Activated CD8-positive, alpha-beta memory T cell treated with anti-CD3 and anti-CD28 coated beads, Interleukin-2, amount 50 U/mL, for 24 hours (primary cell): Measurements from ENCODE around the gene NEURL3.
"Not testable (repeated sequence)": the region's sequence is repeated elsewhere in the genome, so short reads cannot be mapped to it uniquely, and the experiment has no call there.

ENCODE experiments used
- DNase-seq: peaks from one replicate; pipeline ENCODE4 v3.0.0-alpha.2; 2020; ENCODE audit errors: extremely low read depth

NEURL3 gene

GRCh38 chr2:96506907-96507240 lies 1.7 kb upstream of the NEURL3 start:
- no peak for DNase-seq

GRCh38 chr2:96506016-96506906 lies 1.1 kb upstream of the NEURL3 start:
- DNase-seq = no peak

GRCh38 chr2:96503637-96504243 lies 1.4 kb downstream of the NEURL3 start:
- DNase-seq = no peak

GRCh38 chr2:96502891-96503636 lies 2.1 kb downstream of the NEURL3 start:
- DNase-seq = no peak

GRCh38 chr2:96501886-96502810 lies 3.0 kb downstream of the NEURL3 start:
- DNase-seq = no peak

GRCh38 chr2:96501471-96501874 lies 3.7 kb downstream of the NEURL3 start:
- DNase-seq = no peak

- DNase-seq = no peak
Measured at GRCh38 chr2:96500385-96501066, 4.6 kb downstream of the NEURL3 start.

- DNase-seq = no peak
Measured at GRCh38 chr2:96499061-96499960, 5.8 kb downstream of the NEURL3 start.

GRCh38 chr2:96498611-96499010 lies 6.5 kb downstream of the NEURL3 start:
- DNase-seq = not testable (repeated sequence)

- DNase-seq = no peak
Measured at GRCh38 chr2:96498021-96498431, 7.1 kb downstream of the NEURL3 start.

- no peak for DNase-seq
Measured at GRCh38 chr2:96495982-96496629, 9.1 kb downstream of the NEURL3 start.

- no peak for DNase-seq
Measured at GRCh38 chr2:96494188-96494587, 11.0 kb downstream of the NEURL3 start.

- no peak for DNase-seq
Measured at GRCh38 chr2:96493072-96493471, 12.1 kb downstream of the NEURL3 start.

GRCh38 chr2:96491860-96492497 lies 13.2 kb downstream of the NEURL3 start:
- DNase-seq = no peak

GRCh38 chr2:96489663-96490062 lies 15.5 kb downstream of the NEURL3 start:
- no peak for DNase-seq

- DNase-seq = no peak
Measured at GRCh38 chr2:96489261-96489660, 15.9 kb downstream of the NEURL3 start.

GRCh38 chr2:96486696-96487095 lies 18.5 kb downstream of the NEURL3 start:
- DNase-seq = no peak

- DNase-seq = peak; percentile 61
Measured at GRCh38 chr2:96485751-96486651, 19.2 kb downstream of the NEURL3 start.
